ENCODE data around the gene ZGLP1. TPM values are rescaled to one million over a fixed set of nuclear protein-coding genes. Genes with fewer than 3 reads are reported as not detected.
A peak's percentile ranks its signal among the peaks of the same experiment; 100 is the strongest.

ZGLP1 gene
- total and polyA plus RNA-seq, 2 of the 13 experiments (the other 11 are each of a cell fraction or from before 2014, with no cell fraction given), result 2.4 to 3.0 TPM

- TF ChIP-seq NFAT5 (CRISPR knock-in tag; IDR thresholded peaks at IDR 0.05) (no peak; the same call in 1 of the 2 replicates), MTA1 (CRISPR knock-in tag; IDR thresholded peaks at IDR 0.05; ENCODE audit: borderline replicate concordance) (peak; percentile 50; the same call in 1 of the 2 replicates), ZNF879 (CRISPR knock-in tag; IDR thresholded peaks at IDR 0.05) (peak; percentile 65; the same call in 1 of the 2 replicates), ZBTB4 (CRISPR knock-in tag; IDR thresholded peaks at IDR 0.05; ENCODE audit: borderline replicate concordance) (peak; percentile 65; the same call in 1 of the 2 replicates), SNAPC2 (CRISPR knock-in tag; IDR thresholded peaks at IDR 0.05) (no peak), TBX2 (CRISPR knock-in tag; IDR thresholded peaks at IDR 0.05; ENCODE audit: borderline replicate concordance) (peak; percentile 62; the same call in 1 of the 2 replicates), SNAPC4 (CRISPR knock-in tag; IDR thresholded peaks at IDR 0.05) (peak; percentile 75; the same call in 1 of the 2 replicates), NR3C1 (CRISPR knock-in tag; IDR thresholded peaks at IDR 0.05) (no peak), ZNF781 (CRISPR knock-in tag; IDR thresholded peaks at IDR 0.05; ENCODE audit: borderline replicate concordance, not compliant biosample characterization) (peak; percentile 42), ZFY (CRISPR knock-in tag; IDR thresholded peaks at IDR 0.05) (peak; percentile 53; the same call in 1 of the 2 replicates), REPIN1 (CRISPR knock-in tag; IDR thresholded peaks at IDR 0.05; ENCODE audit: borderline replicate concordance, low read depth) (0 out of 2 replicates have a peak, but pooled peaks have one; percentile 4), PHF20 (CRISPR knock-in tag; IDR thresholded peaks at IDR 0.05) (no peak), ZNF567 (CRISPR knock-in tag; IDR thresholded peaks at IDR 0.05; ENCODE audit: borderline replicate concordance) (no peak), LCORL (IDR thresholded peaks at IDR 0.05) (no peak), LCORL (CRISPR knock-in tag; IDR thresholded peaks at IDR 0.05) (0 out of 2 replicates have a peak, but pooled peaks have one; percentile 37)
Measured at GRCh38 chr19:10289167-10289835, 20.3 kb downstream of the ZGLP1 start (continued).

Measured in HepG2 (cell line).